B cell (primary cell): ENCODE results near the gene F12. TPM values are rescaled to one million over a fixed set of nuclear protein-coding genes. Genes with fewer than 3 reads are reported as not detected.

ENCODE experiments used
- ATAC-seq: fragments of 200-7000 bp; cut with Tn5 transposase; one replicate; pipeline ENCODE4 v1.10.0; 2021; ENCODE audit warnings: low read depth, mild to moderate bottlenecking, moderate number of reproducible peaks, moderate library complexity
- CTCF ChIA-PET: fragments of 350-600 bp; sonication (Branson Sonifier 250); formaldehyde crosslinking; loops from one replicate; lab custom pipeline; 2021; ENCODE audit warnings: antibody characterized with exemption, inconsistent platforms; lab: Charles Lee
- POLR2A ChIA-PET: fragments of 350-600 bp; sonication (Branson Sonifier 250); formaldehyde crosslinking; loops from one replicate; lab custom pipeline; 2021; ENCODE audit warnings: antibody characterized with exemption; lab: Charles Lee
- DNase-seq: peaks from one replicate; pipeline ENCODE4 v3.0.0; 2013
- H2AFZ ChIP-seq: 2 replicates; pipeline ENCODE4 v1.6.1; 2012; ENCODE audit warnings: mild to moderate bottlenecking, low read depth, low read length; ENCODE audit not compliant: insufficient read depth, poor library complexity, severe bottlenecking
- H3K27ac ChIP-seq, 2 donors: 1 replicate in 1 of 2; 2 replicates in 1 of 2; pipeline ENCODE4 v1.5.1; 2012 to 2013; ENCODE audit warnings: low read length in 2 of 2, mild to moderate bottlenecking in 2 of 2, moderate library complexity in 1 of 2
- H3K27me3 ChIP-seq, 4 experiments: fragments of 200-600 bp in 1 of 4; sonication (generic) in 1 of 4; replicated peaks in 1 of 4; 1 replicate in 2 of 4; 2 replicates in 2 of 4; pipeline versions ENCODE4 v1.6.1 to v1.7.0; 2013 to 2016; ENCODE audit warnings: low read length in 3 of 4, mild to moderate bottlenecking in 2 of 4, mixed read lengths in 1 of 4, moderate library complexity in 1 of 4; ENCODE audit not compliant: insufficient read depth in 4 of 4, control insufficient read depth in 3 of 4; ENCODE audit errors: control extremely low read depth in 1 of 4
- H3K36me3 ChIP-seq, 2 experiments: replicated peaks in 1 of 2; 1 replicate in 1 of 2; 2 replicates in 1 of 2; pipeline versions ENCODE4 v1.6.1 to v1.7.1; 2013; ENCODE audit warnings: low read length in 1 of 2; ENCODE audit not compliant: insufficient read depth in 2 of 2, control insufficient read depth in 1 of 2; ENCODE audit errors: control extremely low read depth in 1 of 2, extremely low read depth in 1 of 2
- H3K4me1 ChIP-seq, 2 donors: fragments of 200-600 bp in 1 of 2; sonication (generic) in 1 of 2; 1 replicate in 1 of 2; 2 replicates in 1 of 2; pipeline versions ENCODE4 v1.5.1 to v1.6.1; 2013 to 2017; ENCODE audit warnings: low read length in 2 of 2; ENCODE audit not compliant: control insufficient read depth in 2 of 2, insufficient read depth in 2 of 2
- H3K4me2 ChIP-seq: replicated peaks from 2 replicates; pipeline ENCODE3; 2012; ENCODE audit warnings: mild to moderate bottlenecking, low read depth, low read length; ENCODE audit not compliant: poor library complexity, severe bottlenecking
- H3K4me3 ChIP-seq, 5 experiments: fragments of 200-600 bp in 1 of 5; sonication (generic) in 1 of 5; 1 replicate in 3 of 5; 2 replicates in 2 of 5; pipeline versions ENCODE4 v1.5.1 to v1.7.0; 2011 to 2016; ENCODE audit warnings: low read length in 4 of 5, mild to moderate bottlenecking in 4 of 5, low read depth in 2 of 5, control low read depth in 1 of 5, moderate library complexity in 1 of 5; ENCODE audit not compliant: insufficient read depth in 1 of 5; ENCODE audit errors: control extremely low read depth in 1 of 5, extremely low read depth in 1 of 5
- H3K79me2 ChIP-seq: fragments of 200-600 bp; sonication (generic); one replicate; pipeline ENCODE4 v1.6.0; 2016; ENCODE audit warnings: low read length; ENCODE audit not compliant: control insufficient read depth, insufficient read depth
- H3K9ac ChIP-seq: fragments of 200-600 bp; sonication (generic); 2 replicates; pipeline ENCODE4 v1.6.1; 2017; ENCODE audit warnings: mild to moderate bottlenecking, low read length, moderate library complexity
- H3K9me3 ChIP-seq, 3 donors: one replicate each; pipeline versions ENCODE4 v1.6.1 to v1.7.1; 2013; ENCODE audit warnings: low read length in 2 of 3; ENCODE audit not compliant: control insufficient read depth in 2 of 3, insufficient read depth in 1 of 3; ENCODE audit errors: control extremely low read depth in 1 of 3
- H4K20me1 ChIP-seq: 2 replicates; pipeline ENCODE4 v1.6.0; 2012; ENCODE audit warnings: mild to moderate bottlenecking, low read length; ENCODE audit not compliant: insufficient read depth, control insufficient read depth, poor library complexity, severe bottlenecking
- H3K27ac Mint-ChIP-seq: one replicate; pipeline ENCODE4 v1.8.0; 2021; ENCODE audit warnings: mixed read lengths
- H3K27me3 Mint-ChIP-seq: one replicate; pipeline ENCODE4 v1.8.0; 2021; ENCODE audit warnings: mixed read lengths
- H3K4me1 Mint-ChIP-seq: one replicate; pipeline ENCODE4 v1.8.0; 2021; ENCODE audit warnings: mixed read lengths
- H3K4me3 Mint-ChIP-seq: one replicate; pipeline ENCODE4 v1.8.0; 2021; ENCODE audit warnings: mixed read lengths
- H3K9me3 Mint-ChIP-seq: one replicate; pipeline ENCODE4 v1.8.0; 2022; ENCODE audit warnings: mixed read lengths; ENCODE audit not compliant: insufficient read depth
- EZH2 ChIP-seq: IDR thresholded peaks from 2 replicates; pipeline ENCODE4 v1.6.1; 2012; ENCODE audit warnings: borderline replicate concordance, low read depth, mild to moderate bottlenecking, moderate library complexity, low read length; ENCODE audit not compliant: insufficient read depth, poor library complexity, severe bottlenecking
- whole genome bisulfite sequencing: methylation state at CpG from one replicate; pipeline ENCODE4 v1.1.5; 2013; ENCODE audit warnings: missing lambda C conversion rate; ENCODE audit not compliant: insufficient coverage; 5-methylcytosine and 5-hydroxymethylcytosine counted together
- intact Hi-C: fragments of 100-400 bp; cut with micrococcal nuclease; formaldehyde crosslinking; loops from one replicate; pipeline ENCODE4 v1.10.0; 2022
- polyA plus RNA-seq: library from polyadenylated mRNA; depleted of rRNA; stranded (reverse); fragments of >200 nt; gene quantifications from 2 replicates; pipeline ENCODE4 v1.2.3, GENCODE V29; 2012
- total RNA-seq, 2 donors: library from RNA; stranded (reverse); fragments of 120-200 nt in 1 of 2; gene quantifications; 1 replicate in 1 of 2; 2 replicates in 1 of 2; pipeline versions ENCODE4 v1.2.3 to v1.2.4, GENCODE V29; 2013 to 2022
- TF ChIP-seq, protein P1 (sequence below): fragments of 200-600 bp; IDR thresholded peaks from one replicate; pipeline ENCODE4 v1.8.0; 2022; ENCODE audit warnings: antibody characterized with exemption, mild to moderate bottlenecking

The F12 gene
- total and polyA plus RNA-seq, 2 donors (not counting 1 experiment from before 2014, with no cell fraction given): 3.1 TPM; not detected in 1

DNA sequence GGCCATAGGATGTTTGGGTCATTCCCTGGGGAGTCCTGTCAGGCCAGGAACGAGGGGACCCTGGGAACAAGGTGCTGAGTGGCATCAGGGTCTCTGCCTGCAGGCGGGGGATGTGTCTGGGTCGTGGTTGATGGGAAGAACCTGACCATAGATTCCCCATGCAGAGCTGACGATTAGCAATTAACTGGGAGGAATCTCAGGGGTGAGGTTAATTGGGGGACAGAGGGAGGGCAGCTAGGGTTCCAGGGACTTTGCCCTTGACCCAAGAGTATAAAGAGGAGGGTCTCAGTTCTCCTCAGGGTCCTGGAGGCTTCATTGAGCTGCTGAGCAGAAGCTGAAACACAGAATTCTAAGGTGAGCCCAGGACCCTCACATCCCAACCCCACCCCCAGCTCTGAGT is 25.2 kb downstream of the F12 start, which contains the start of gene SLC34A1:
Gene SLC34A1, plus strand, starts transcription at position 301 of the 400 bp plus-strand sequence. CDS start 1,308 bp downstream, outside the sequence.
- H3K9me3 ChIP-seq: no peaks in the 10 kb centered on the region
- H4K20me1 ChIP-seq: no peaks in the 10 kb centered on the region
- Mint-ChIP-seq H3K4me1 (peaks cover 12% of the 10 kb centered on the region), H3K9me3 (no peaks in the 10 kb centered on the region), H3K27me3 (peaks cover 21% of the 10 kb centered on the region), H3K4me3 (no peak within 1 kb of the TSS), H3K27ac (no peak within 1 kb of the TSS)
- no peak within 1 kb of the TSS for H3K4me3 ChIP-seq
- H2AFZ ChIP-seq: no peak within 1 kb of the TSS
- no peak within 1 kb of the TSS for H3K4me2 ChIP-seq
- WGBS: 81% methylated on average over 4 of the region's 4 CpGs
- no peak within 1 kb of the TSS for H3K9ac ChIP-seq
- no peak within 1 kb of the TSS for H3K27ac ChIP-seq
- H3K36me3 ChIP-seq: no peaks in the 10 kb centered on the region
- no peaks in the 10 kb centered on the region for H3K79me2 ChIP-seq
- POLR2A ChIA-PET: interaction anchor here (0.7 kb wide), 1 partner anchor 11 kb away, joined by 8 read pairs; no protein-coding TSS in a partner anchor
- TF ChIP-seq, protein P1, sequence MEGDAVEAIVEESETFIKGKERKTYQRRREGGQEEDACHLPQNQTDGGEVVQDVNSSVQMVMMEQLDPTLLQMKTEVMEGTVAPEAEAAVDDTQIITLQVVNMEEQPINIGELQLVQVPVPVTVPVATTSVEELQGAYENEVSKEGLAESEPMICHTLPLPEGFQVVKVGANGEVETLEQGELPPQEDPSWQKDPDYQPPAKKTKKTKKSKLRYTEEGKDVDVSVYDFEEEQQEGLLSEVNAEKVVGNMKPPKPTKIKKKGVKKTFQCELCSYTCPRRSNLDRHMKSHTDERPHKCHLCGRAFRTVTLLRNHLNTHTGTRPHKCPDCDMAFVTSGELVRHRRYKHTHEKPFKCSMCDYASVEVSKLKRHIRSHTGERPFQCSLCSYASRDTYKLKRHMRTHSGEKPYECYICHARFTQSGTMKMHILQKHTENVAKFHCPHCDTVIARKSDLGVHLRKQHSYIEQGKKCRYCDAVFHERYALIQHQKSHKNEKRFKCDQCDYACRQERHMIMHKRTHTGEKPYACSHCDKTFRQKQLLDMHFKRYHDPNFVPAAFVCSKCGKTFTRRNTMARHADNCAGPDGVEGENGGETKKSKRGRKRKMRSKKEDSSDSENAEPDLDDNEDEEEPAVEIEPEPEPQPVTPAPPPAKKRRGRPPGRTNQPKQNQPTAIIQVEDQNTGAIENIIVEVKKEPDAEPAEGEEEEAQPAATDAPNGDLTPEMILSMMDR: no peak
- no peak for TF ChIP-seq EZH2
- H3K27me3 ChIP-seq: peaks cover 0 to 16% (median 0%) of the 10 kb centered on the region in 4 experiments
- H3K4me1 ChIP-seq: peaks cover 0 to 6% of the 10 kb centered on the region in 2 donors
- CTCF ChIA-PET: interaction anchor here (1.2 kb wide), 1 partner anchor 71 kb away, joined by 3 read pairs; no protein-coding TSS in a partner anchor
- DNase-seq (no peak), ATAC-seq (no peak)
- intact Hi-C loops: no loop called here

DNA sequence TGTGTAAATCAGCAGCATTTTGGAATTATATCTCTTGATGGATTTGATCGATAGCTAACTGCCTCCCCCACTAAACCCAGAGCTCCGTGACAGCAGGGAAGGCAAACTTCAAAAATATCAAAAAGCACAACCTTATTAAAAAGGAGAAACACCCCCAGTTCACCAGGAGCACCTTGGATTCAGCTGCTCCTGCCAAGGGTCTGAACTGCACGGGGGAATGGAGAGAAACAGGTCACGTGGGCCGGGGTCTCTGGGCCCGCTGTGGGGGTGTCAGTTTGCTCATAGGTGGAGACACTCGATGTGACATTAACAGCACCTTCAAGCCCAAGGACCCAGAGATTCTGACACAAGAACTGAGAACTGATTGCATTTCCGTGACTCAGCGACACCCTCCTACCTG is 26.2 kb downstream of the F12 start:
- Histone ChIP-seq H3K36me3 (no peaks in the 10 kb centered on the region), H3K27ac (no peak overlapping the region), H3K79me2 (no peaks in the 10 kb centered on the region), H2AFZ (no peak overlapping the region), H4K20me1 (no peaks in the 10 kb centered on the region), H3K9me3 (no peaks in the 10 kb centered on the region), H3K4me2 (no peak overlapping the region), H3K9ac (no peak overlapping the region), H3K4me3 (no peak overlapping the region), H3K27me3 (peaks cover 0 to 16% (median 0%) of the 10 kb centered on the region in 4 experiments), H3K4me1 (no peaks in the 10 kb centered on the region)
- no peak for TF ChIP-seq EZH2
- TF ChIP-seq, protein P1: no peak
- Mint-ChIP-seq H3K4me3 (no peak overlapping the region), H3K4me1 (peaks cover 3% of the 10 kb centered on the region), H3K27me3 (peaks cover 21% of the 10 kb centered on the region), H3K9me3 (no peaks in the 10 kb centered on the region), H3K27ac (no peak overlapping the region)
- ChIA-PET POLR2A (no interaction called here), CTCF (interaction anchor here (0.9 to 1.4 kb wide), 6 partner anchors 18 to 269 kb away, joined by 3 to 5 read pairs (median 3); no protein-coding TSS in a partner anchor)
- 90% methylated on average over 6 of the region's 9 CpGs for WGBS
- DNase-seq: no peak
- ATAC-seq: no peak
- intact Hi-C loops: no loop called here
